HepG2 (cell line): Measurements from ENCODE around the gene NSMCE1. TPM values are rescaled to one million over a fixed set of nuclear protein-coding genes. Genes with fewer than 3 reads are reported as not detected.
A peak's percentile ranks its signal among the peaks of the same experiment; 100 is the strongest.

Experiments used
- ARID5B ChIP-seq: IDR thresholded peaks from 2 replicates; pipeline ENCODE4 v1.4.0; 2020; ENCODE audit warnings: mild to moderate bottlenecking, missing genetic modification reagents
- ETV5 ChIP-seq: IDR thresholded peaks from 2 replicates; pipeline ENCODE4 v1.6.1; 2018; ENCODE audit warnings: missing biosample characterization, missing genetic modification reagents, inconsistent platforms, borderline replicate concordance
- FOXA1 ChIP-seq, 2 experiments: fragments of 450-650 bp in 1 of 2; sonication (generic) in 1 of 2; formaldehyde crosslinking in 1 of 2; IDR thresholded peaks; 2 replicates each; pipeline versions ENCODE4 v1.4.0 to v1.6.1; 2016 to 2020; ENCODE audit warnings: missing genetic modification reagents in 1 of 2
- JDP2 ChIP-seq: sonication (generic); formaldehyde crosslinking; IDR thresholded peaks from 2 replicates; pipeline ENCODE4 v1.8.1; 2022; ENCODE audit warnings: missing genetic modification reagents, borderline replicate concordance
- JUND ChIP-seq: sonication (generic); formaldehyde crosslinking; IDR thresholded peaks from 2 replicates; pipeline ENCODE4 v1.8.0; 2022; ENCODE audit warnings: mild to moderate bottlenecking, missing genetic modification reagents
- MTA1 ChIP-seq: sonication (generic); formaldehyde crosslinking; IDR thresholded peaks from 2 replicates; pipeline ENCODE4 v1.4.0; 2020; ENCODE audit warnings: missing genetic modification reagents, mild to moderate bottlenecking, borderline replicate concordance
- NFYC ChIP-seq: IDR thresholded peaks from 2 replicates; pipeline ENCODE4 v1.6.1; 2016; ENCODE audit warnings: missing genetic modification reagents, missing compliant biosample characterization
- NR0B2 ChIP-seq: sonication (generic); formaldehyde crosslinking; IDR thresholded peaks from 2 replicates; pipeline ENCODE4 v1.4.0; 2020; ENCODE audit warnings: mild to moderate bottlenecking, missing genetic modification reagents
- PPARG ChIP-seq: conservative IDR thresholded peaks from 2 replicates; pipeline ENCODE4 v1.6.1; 2016; ENCODE audit warnings: missing biosample characterization, missing genetic modification reagents
- RXRB ChIP-seq: IDR thresholded peaks from 2 replicates; pipeline ENCODE4 v1.6.1; 2016; ENCODE audit warnings: borderline replicate concordance, missing genetic modification reagents, missing compliant biosample characterization
- SOX6 ChIP-seq, 2 experiments: fragments of 450-650 bp in 1 of 2; sonication (generic) in 1 of 2; formaldehyde crosslinking in 1 of 2; IDR thresholded peaks; 2 replicates each; pipeline versions ENCODE4 v1.4.0 to v1.6.1; 2017 to 2020; ENCODE audit warnings: antibody characterized with exemption in 1 of 2, mild to moderate bottlenecking in 1 of 2, missing genetic modification reagents in 1 of 2
- TFE3 ChIP-seq: IDR thresholded peaks from 2 replicates; pipeline ENCODE4 v1.6.1; 2016
- ZBED4 ChIP-seq: sonication (generic); formaldehyde crosslinking; IDR thresholded peaks from 2 replicates; pipeline ENCODE4 v1.4.0; 2020; ENCODE audit warnings: missing genetic modification reagents, borderline replicate concordance
- ZNF737 ChIP-seq: sonication (generic); formaldehyde crosslinking; IDR thresholded peaks from 2 replicates; pipeline ENCODE4 v1.5.0; 2020; ENCODE audit warnings: missing genetic modification reagents, mild to moderate bottlenecking, borderline replicate concordance
- ZNF883 ChIP-seq: sonication (generic); formaldehyde crosslinking; IDR thresholded peaks from 2 replicates; pipeline ENCODE4 v1.5.1; 2020; ENCODE audit warnings: mild to moderate bottlenecking, missing genetic modification reagents; ENCODE audit errors: not compliant biosample characterization
- ZSCAN21 ChIP-seq: sonication (generic); formaldehyde crosslinking; IDR thresholded peaks from 2 replicates; pipeline ENCODE4 v1.8.0; 2022; ENCODE audit warnings: mild to moderate bottlenecking, missing genetic modification reagents, moderate library complexity, borderline replicate concordance
- ZSCAN25 ChIP-seq: sonication (generic); formaldehyde crosslinking; IDR thresholded peaks from 2 replicates; pipeline ENCODE4 v1.8.0; 2022; ENCODE audit warnings: mild to moderate bottlenecking, missing genetic modification reagents
- polyA plus RNA-seq, 8 experiments: library from polyadenylated mRNA; depleted of rRNA in 3 of 8; stranded (reverse) in 7 of 8; unstranded in 1 of 8; fragments of >200 nt; fragmentation: Illumina TruSeq in 4 of 8; extraction: Trizol in 4 of 8; gene quantifications; 2 replicates each; pipeline versions ENCODE4 v1.2.1 to v1.2.3, GENCODE V29; 2011 to 2016; ENCODE audit warnings: low read depth in 4 of 8, missing spikeins in 1 of 8, mixed read lengths in 1 of 8; ENCODE audit not compliant: insufficient read depth in 1 of 8
- total RNA-seq, 5 experiments: library from RNA; depleted of rRNA; stranded (reverse); fragments of >200 nt; fragmentation: Illumina TruSeq; extraction: Trizol; gene quantifications; 2 replicates each; pipeline ENCODE4 v1.2.3, GENCODE V29; 2016; ENCODE audit warnings: low read depth in 1 of 5

The NSMCE1 gene
- total and polyA plus RNA-seq, 2 of the 13 experiments (the other 11 are each of a cell fraction or from before 2014, with no cell fraction given) = 42.7 to 52.9 TPM

- no peak for TF ChIP-seq ZSCAN25
- TF ChIP-seq JUND (CRISPR knock-in tag) = 0 out of 2 replicates have a peak, but pooled peaks have one; percentile 9
- no peak for TF ChIP-seq ZNF883 (CRISPR knock-in tag)
- TF ChIP-seq ETV5 (CRISPR knock-in tag) = no peak; the same call in 1 of the 2 replicates
- TF ChIP-seq FOXA1 (IDR thresholded peaks at IDR 0.05) = no peak
- TF ChIP-seq FOXA1 (CRISPR knock-in tag; IDR thresholded peaks at IDR 0.05) = peak; percentile 18
- TF ChIP-seq TFE3 (CRISPR knock-in tag) = peak; percentile 76
- TF ChIP-seq NR0B2 (CRISPR knock-in tag) = no peak
- TF ChIP-seq ZSCAN21 (CRISPR knock-in tag) = 0 out of 2 replicates have a peak, but pooled peaks have one; percentile 27
- TF ChIP-seq SOX6 (IDR thresholded peaks at IDR 0.05) = no peak
- peak; percentile 19; the same call in 1 of the 2 replicates for TF ChIP-seq SOX6 (CRISPR knock-in tag; IDR thresholded peaks at IDR 0.05)
- peak; percentile 56 for TF ChIP-seq ARID5B
- TF ChIP-seq ZBED4 (CRISPR knock-in tag) = no peak
- peak; percentile 21; the same call in 1 of the 2 replicates for TF ChIP-seq RXRB (CRISPR knock-in tag)
- no peak for TF ChIP-seq ZNF737 (CRISPR knock-in tag)
- no peak for TF ChIP-seq MTA1 (CRISPR knock-in tag)
- TF ChIP-seq JDP2 (CRISPR knock-in tag) = no peak
- TF ChIP-seq PPARG (CRISPR knock-in tag) = no peak
- peak; percentile 38 for TF ChIP-seq NFYC (CRISPR knock-in tag)
These were observed 25.5 kb downstream of the NSMCE1 start (continued) for GRCh38 chr16:27242868-27243590.
